Aorta (tissue), 5 donors: Measurements from ENCODE around the gene FSIP2. TPM values are rescaled to one million over a fixed set of nuclear protein-coding genes. Genes with fewer than 3 reads are reported as not detected.

Experiments used
- ATAC-seq: fragments of 200-7000 bp; cut with Tn5 transposase; one replicate; pipeline ENCODE4 v1.9.1; 2022; ENCODE audit warnings: moderate library complexity; ENCODE audit not compliant: low FRiP score
- DNase-seq, 2 donors: peaks; one replicate each; pipeline ENCODE4 v3.0.0-alpha.2; 2020
- H3K27ac ChIP-seq, 2 donors: one replicate each; pipeline ENCODE4 v1.5.1; 2013; ENCODE audit warnings: low read length in 2 of 2, mild to moderate bottlenecking in 2 of 2, moderate library complexity in 2 of 2, control low read depth in 1 of 2, inconsistent platforms in 1 of 2, low read depth in 1 of 2
- H3K27me3 ChIP-seq, 2 donors: one replicate each; pipeline ENCODE4 v1.6.1; 2013; ENCODE audit warnings: control low read depth in 1 of 2, low read length in 1 of 2, mild to moderate bottlenecking in 1 of 2, moderate library complexity in 1 of 2; ENCODE audit not compliant: insufficient read depth in 2 of 2, control insufficient read depth in 1 of 2
- H3K36me3 ChIP-seq, 2 donors: one replicate each; pipeline ENCODE4 v1.6.1; 2013; ENCODE audit warnings: control low read depth in 1 of 2, low read length in 1 of 2, mild to moderate bottlenecking in 1 of 2; ENCODE audit not compliant: insufficient read depth in 2 of 2, control insufficient read depth in 1 of 2
- H3K4me1 ChIP-seq, 2 donors: one replicate each; pipeline ENCODE4 v1.6.1; 2013; ENCODE audit warnings: low read length in 2 of 2, control low read depth in 1 of 2, mild to moderate bottlenecking in 1 of 2, moderate library complexity in 1 of 2; ENCODE audit not compliant: insufficient read depth in 2 of 2, control insufficient read depth in 1 of 2
- H3K4me3 ChIP-seq, 2 donors: one replicate each; pipeline ENCODE4 v1.5.1; 2013; ENCODE audit warnings: low read length in 2 of 2, control low read depth in 1 of 2, mild to moderate bottlenecking in 1 of 2
- H3K9me3 ChIP-seq: one replicate; pipeline ENCODE4 v1.6.1; 2013; ENCODE audit warnings: mild to moderate bottlenecking, low read length; ENCODE audit not compliant: control insufficient read depth
- WGBS, 2 donors: extraction: QIAGEN DNeasy Blood & Tissue Kit; methylation state at CpG; one replicate each; pipeline ENCODE4 v1.1.7; 2013; 5-methylcytosine and 5-hydroxymethylcytosine counted together
- intact Hi-C, 2 donors: fragments of 100-400 bp; cut with DNase I; formaldehyde crosslinking; loops; one replicate each; pipeline versions ENCODE4 v1.14.2 to v1.15.0; 2022
- polyA plus RNA-seq, 2 donors: library from polyadenylated mRNA; stranded (reverse); fragments of 200-250 nt; gene quantifications; one replicate each; pipeline ENCODE4 v1.2.3, GENCODE V29; 2013
- total RNA-seq, 2 donors: library from RNA; stranded (reverse); fragmentation: NEBNext Ultra II Directional; extraction: Animal tissue kit (Norgen Biotek cat#: 25700); gene quantifications; one replicate each; pipeline ENCODE4 v1.2.1, GENCODE V29; 2021
- donor health status: healthy with polysubstance abuse.
- donor health status: Bipolar disorder and iron deficiency.
- donor health status: DM: no; HTN: no; CAD: no.
- donor health status: DM: no; HTN: no; CAD: no.
- donor health status: DM: yes; HTN: yes; CAD: no.

Gene FSIP2
- total and polyA plus RNA-seq, 4 donors = 0.94 to 1.3 TPM; not detected in 2

GRCh38 chr2:185875136-185875931, 136.7 kb downstream of the FSIP2 start:
- DNase-seq = no peak
- peaks cover 0 to 1% of the 10 kb centered on the region in 2 donors for H3K36me3 ChIP-seq
- H3K27ac ChIP-seq = no peak overlapping the region
- H3K9me3 ChIP-seq = no peaks in the 10 kb centered on the region
- 72 to 77% methylated on average over 7 of the region's 7 CpGs for WGBS, 2 donors
- ATAC-seq = peak; percentile 7
- H3K4me1 ChIP-seq = no peaks in the 10 kb centered on the region
- intact Hi-C loops = no loop called here
- H3K4me3 ChIP-seq = no peak overlapping the region
- H3K27me3 ChIP-seq = no peaks in the 10 kb centered on the region

GRCh38 chr2:185876234-185876633, 137.6 kb downstream of the FSIP2 start:
- intact Hi-C loops = no loop called here
- ATAC-seq = peak; percentile 36
- WGBS, 2 donors = 92 to 96% methylated on average over 3 of the region's 3 CpGs
- Histone ChIP-seq H3K36me3 (peaks cover 0 to 1% of the 10 kb centered on the region in 2 donors), H3K27ac (no peak overlapping the region), H3K27me3 (no peaks in the 10 kb centered on the region), H3K4me3 (no peak overlapping the region), H3K4me1 (no peaks in the 10 kb centered on the region), H3K9me3 (no peaks in the 10 kb centered on the region)
- no peak for DNase-seq

- DNase-seq (no peak), ATAC-seq (no peak)
- H3K27me3 ChIP-seq = no peaks in the 10 kb centered on the region
- H3K4me1 ChIP-seq = no peaks in the 10 kb centered on the region
- H3K4me3 ChIP-seq = no peak overlapping the region
- H3K27ac ChIP-seq = no peak overlapping the region
- H3K9me3 ChIP-seq = no peaks in the 10 kb centered on the region
- 75 to 79% methylated on average over 2 of the region's 2 CpGs for WGBS, 2 donors
- H3K36me3 ChIP-seq = peaks cover 0 to 1% of the 10 kb centered on the region in 2 donors
- intact Hi-C loops = no loop called here
These were observed 141.8 kb downstream of the FSIP2 start for GRCh38 chr2:185880396-185880795.
